K562 (cell line): ENCODE measurements around the gene CCNL1. TPM values are rescaled to one million over a fixed set of nuclear protein-coding genes. Genes with fewer than 3 reads are reported as not detected.

Experiments used
- BACH1 ChIP-seq: fragments of 200-800 bp; sonication (Bioruptor generic); IDR thresholded peaks from 2 replicates; pipeline ENCODE4 v1.6.1; 2016; ENCODE audit warnings: missing genetic modification characterization, missing compliant biosample characterization
- CBFB ChIP-seq: sonication (generic); formaldehyde crosslinking; IDR thresholded peaks from 2 replicates; pipeline ENCODE4 v1.4.0; 2020; ENCODE audit warnings: mild to moderate bottlenecking, missing genetic modification reagents
- CCNT2 ChIP-seq: IDR thresholded peaks from 2 replicates; pipeline ENCODE4 v1.6.1; 2011; ENCODE audit warnings: borderline replicate concordance, low read depth, mild to moderate bottlenecking, moderate library complexity, mixed read lengths, low read length; ENCODE audit not compliant: insufficient read length; ENCODE audit errors: extremely low read depth
- ELK1 ChIP-seq: sonication (generic); formaldehyde crosslinking; IDR thresholded peaks from 2 replicates; pipeline ENCODE4 v1.8.1; 2022; ENCODE audit warnings: missing genetic modification reagents
- HOMEZ ChIP-seq: fragments of 250-450 bp; sonication (Bioruptor Pico); IDR thresholded peaks from 2 replicates; pipeline ENCODE4 v1.4.0; 2020; ENCODE audit warnings: mild to moderate bottlenecking, moderate library complexity
- MCM7 ChIP-seq, 2 experiments: fragments of 450-650 bp; IDR thresholded peaks; 2 replicates each; pipeline ENCODE4 v1.6.1; 2016 to 2018
- MECOM ChIP-seq: fragments of 250-450 bp; sonication (Bioruptor Pico); IDR thresholded peaks from 2 replicates; pipeline ENCODE4 v1.8.0; 2022; ENCODE audit warnings: inconsistent platforms
- MYC ChIP-seq, 2 experiments: fragments of 250-450 bp in 1 of 2; sonication (Bioruptor Pico) in 1 of 2; IDR thresholded peaks; 2 replicates each; pipeline versions ENCODE4 v1.5.1 to v1.6.1; 2012 to 2021; ENCODE audit warnings: low read depth in 2 of 2, borderline replicate concordance in 1 of 2, improper control_type of control experiment in 1 of 2, low read length in 1 of 2, mild to moderate bottlenecking in 1 of 2, moderate library complexity in 1 of 2
- NR1H2 ChIP-seq: sonication (generic); formaldehyde crosslinking; IDR thresholded peaks from 2 replicates; pipeline ENCODE4 v1.4.0; 2020; ENCODE audit warnings: mild to moderate bottlenecking, missing genetic modification reagents
- RFX5 ChIP-seq: IDR thresholded peaks from 2 replicates; pipeline ENCODE4 v1.6.1; 2011; ENCODE audit warnings: low read depth, mild to moderate bottlenecking, improper control_type of control experiment, low read length
- RHOXF2B ChIP-seq: fragments of 250-450 bp; sonication (Bioruptor Pico); conservative IDR thresholded peaks from 2 replicates; pipeline ENCODE4 v1.5.1; 2021
- SIX5 ChIP-seq, 2 experiments: IDR thresholded peaks; 2 replicates each; pipeline ENCODE4 v1.6.1; 2011; ENCODE audit warnings: low read length in 2 of 2, borderline replicate concordance in 1 of 2, low read depth in 1 of 2, mild to moderate bottlenecking in 1 of 2, moderate library complexity in 1 of 2; ENCODE audit not compliant: insufficient read depth in 1 of 2
- SREBF2 ChIP-seq: sonication (generic); formaldehyde crosslinking; IDR thresholded peaks from 2 replicates; pipeline ENCODE4 v1.4.0; 2020; ENCODE audit warnings: mild to moderate bottlenecking, missing genetic modification reagents
- TAF15 ChIP-seq: fragments of 200-400 bp; formaldehyde crosslinking; IDR thresholded peaks from 2 replicates; pipeline ENCODE4 v1.6.1; 2017; ENCODE audit warnings: mild to moderate bottlenecking, low read depth, low read length, moderate library complexity
- ZBTB17 ChIP-seq: fragments of 450-650 bp; formaldehyde crosslinking; IDR thresholded peaks from 2 replicates; pipeline ENCODE4 v1.4.0; 2020; ENCODE audit warnings: mild to moderate bottlenecking
- ZBTB9 ChIP-seq: fragments of 450-650 bp; formaldehyde crosslinking; IDR thresholded peaks from 2 replicates; pipeline ENCODE4 v1.4.0; 2020; ENCODE audit warnings: mild to moderate bottlenecking, moderate library complexity
- ZNF239 ChIP-seq: fragments of 250-450 bp; sonication (Bioruptor Pico); IDR thresholded peaks from 2 replicates; pipeline ENCODE4 v1.4.0; 2020; ENCODE audit warnings: mild to moderate bottlenecking
- ZNF24 ChIP-seq: fragments of 450-650 bp; IDR thresholded peaks from 2 replicates; pipeline ENCODE4 v1.6.1; 2016
- ZNF324 ChIP-seq: fragments of 250-450 bp; sonication (Bioruptor Pico); IDR thresholded peaks from 2 replicates; pipeline ENCODE4 v1.4.0; 2020; ENCODE audit warnings: mild to moderate bottlenecking
- ZNF445 ChIP-seq: fragments of 250-450 bp; sonication (Bioruptor Pico); IDR thresholded peaks from 2 replicates; pipeline ENCODE4 v1.4.0; 2020; ENCODE audit warnings: low read depth, mild to moderate bottlenecking, moderate library complexity
- ZNF511 ChIP-seq: sonication (generic); formaldehyde crosslinking; IDR thresholded peaks from 2 replicates; pipeline ENCODE4 v1.8.0; 2022; ENCODE audit warnings: mild to moderate bottlenecking, missing genetic modification reagents
- ZNF512 ChIP-seq: IDR thresholded peaks from 2 replicates; pipeline ENCODE4 v1.6.1; 2016; ENCODE audit warnings: missing genetic modification characterization, missing compliant biosample characterization
- ZNF76 ChIP-seq: fragments of 250-450 bp; sonication (Bioruptor Pico); IDR thresholded peaks from 2 replicates; pipeline ENCODE4 v1.4.0; 2020; ENCODE audit warnings: mild to moderate bottlenecking, moderate library complexity, borderline replicate concordance
- polyA plus RNA-seq, 8 experiments: library from polyadenylated mRNA; depleted of rRNA in 4 of 8; stranded (reverse) in 5 of 8; unstranded in 3 of 8; fragments of >200 nt; fragmentation: Nextera tagmentation in 2 of 8; fragmentation: Illumina TruSeq in 1 of 8; extraction: Ambion mirVana in 2 of 8; extraction: Trizol in 1 of 8; gene quantifications; 2 replicates each; pipeline versions ENCODE4 v1.2.1 to v1.2.3, GENCODE V29; 2011 to 2014; ENCODE audit warnings: inconsistent platforms in 1 of 8, missing spikeins in 1 of 8
- total RNA-seq, 7 experiments: library from RNA; depleted of rRNA in 6 of 7; stranded (reverse); fragments of >200 nt in 6 of 7; fragmentation: Illumina TruSeq in 2 of 7; extraction: Trizol in 2 of 7; gene quantifications; 2 replicates each; pipeline versions ENCODE4 v1.2.1 to v1.2.3, GENCODE V29; 2011 to 2021; ENCODE audit warnings: low replicate concordance in 1 of 7

Gene CCNL1
- total and polyA plus RNA-seq, 9 of the 15 experiments (the other 6 are each of a cell fraction or from before 2014, with no cell fraction given), result 16.1 to 186 (median 132) TPM

- TF ChIP-seq ELK1, result no peak
- no peak for TF ChIP-seq MECOM (CRISPR knock-in tag)
- no peak for TF ChIP-seq ZNF239
- no peak for TF ChIP-seq NR1H2
- TF ChIP-seq TAF15, result no peak
- TF ChIP-seq SREBF2 (CRISPR knock-in tag), result no peak
- TF ChIP-seq ZBTB9, result no peak
- no peak for TF ChIP-seq ZNF324 (CRISPR knock-in tag)
- no peak for TF ChIP-seq ZNF511 (CRISPR knock-in tag)
- TF ChIP-seq MYC (IDR thresholded peaks at IDR 0.05; ENCODE audit: low read depth, low read length), result peak; percentile 34; the same call in 1 of the 2 replicates
- no peak for TF ChIP-seq MYC (CRISPR knock-in tag; IDR thresholded peaks at IDR 0.05; ENCODE audit: borderline replicate concordance, low read depth)
- TF ChIP-seq ZNF76, result no peak
- TF ChIP-seq CCNT2, result no peak
- no peak for TF ChIP-seq ZNF445 (CRISPR knock-in tag)
- no peak for TF ChIP-seq RFX5
- TF ChIP-seq ZNF512, result no peak
- no peak for TF ChIP-seq RHOXF2B (CRISPR knock-in tag)
- no peak for TF ChIP-seq MCM7 (IDR thresholded peaks at IDR 0.05)
- TF ChIP-seq ZNF24, result peak; percentile 42; the same call in 1 of the 2 replicates
- no peak for TF ChIP-seq ZBTB17
- 0 out of 2 replicates have a peak, but pooled peaks have one; percentile 32 for TF ChIP-seq BACH1
- TF ChIP-seq CBFB (CRISPR knock-in tag), result no peak
- no peak for TF ChIP-seq HOMEZ (CRISPR knock-in tag)
- no peak for TF ChIP-seq SIX5 (IDR thresholded peaks at IDR 0.05; ENCODE audit: borderline replicate concordance in 1 of 2, insufficient read depth in 1 of 2, low read depth in 1 of 2, low read length in 2 of 2)
Observed at GRCh38 chr3:157135671-157136396, 24.1 kb downstream of the CCNL1 start (continued).
